PC-9 (cell line): ENCODE measurements around the gene SCAI. TPM values are rescaled to one million over a fixed set of nuclear protein-coding genes. Genes with fewer than 3 reads are reported as not detected.

Experiments used
- BruUV-seq: library from RNA; stranded (reverse); fragments of 400-500 nt; replicated peaks from 2 replicates; lab custom pipeline; 2021; lab: Mats Ljungman, UMichigan
- CTCF ChIA-PET: fragments of 300-600 bp; sonication (Branson Sonifier 250); formaldehyde crosslinking; loops from one replicate; lab custom pipeline; 2022; ENCODE audit warnings: antibody characterized with exemption; lab: Charles Lee
- POLR2A ChIA-PET: fragments of 300-600 bp; sonication (Branson Sonifier 250); formaldehyde crosslinking; loops from one replicate; lab custom pipeline; 2022; ENCODE audit warnings: antibody characterized with exemption; ENCODE audit not compliant: unreplicated experiment; lab: Charles Lee
- DNase-seq, 2 experiments: peaks; one replicate each; pipeline versions ENCODE4 v3.0.0 to v3.0.0-alpha.2; 2015 to 2022; ENCODE audit warnings: mixed read lengths in 1 of 2
- H2AFZ ChIP-seq: fragments of 200-600 bp; sonication (generic); 2 replicates; pipeline ENCODE4 v1.8.1; 2017; ENCODE audit warnings: antibody characterized with exemption
- H3F3A ChIP-seq: fragments of 200-600 bp; sonication (generic); 2 replicates; pipeline ENCODE4 v1.8.1; 2017; ENCODE audit warnings: antibody characterized with exemption, mild to moderate bottlenecking, low read depth; ENCODE audit not compliant: insufficient read depth
- H3K27ac ChIP-seq: fragments of 200-600 bp; sonication (generic); 2 replicates; pipeline ENCODE4 v1.6.1; 2016; ENCODE audit warnings: mixed run types
- H3K27me3 ChIP-seq: fragments of 200-600 bp; sonication (generic); 2 replicates; pipeline ENCODE4 v1.6.1; 2016; ENCODE audit warnings: low read depth, mixed run types; ENCODE audit not compliant: insufficient read depth
- H3K36me3 ChIP-seq: fragments of 200-600 bp; sonication (generic); 2 replicates; pipeline ENCODE4 v1.6.1; 2016; ENCODE audit warnings: low read depth, mixed run types
- H3K4me1 ChIP-seq: fragments of 200-600 bp; sonication (generic); replicated peaks from 2 replicates; pipeline ENCODE4 v1.6.1; 2016; ENCODE audit warnings: mixed run types; ENCODE audit not compliant: insufficient read depth
- H3K4me2 ChIP-seq: fragments of 200-600 bp; sonication (generic); 2 replicates; pipeline ENCODE4 v1.6.1; 2017; ENCODE audit warnings: mixed run types
- H3K4me3 ChIP-seq: fragments of 200-600 bp; sonication (generic); 2 replicates; pipeline ENCODE4 v1.6.1; 2016; ENCODE audit warnings: mixed run types
- H3K79me2 ChIP-seq: fragments of 200-600 bp; sonication (generic); 2 replicates; pipeline ENCODE4 v1.6.1; 2017; ENCODE audit warnings: low read depth, mixed run types
- H3K9me2 ChIP-seq: fragments of 200-600 bp; sonication (generic); 2 replicates; pipeline ENCODE4 v1.8.1; 2017; ENCODE audit warnings: mild to moderate bottlenecking; ENCODE audit not compliant: insufficient read depth
- H3K9me3 ChIP-seq: fragments of 200-600 bp; sonication (generic); 2 replicates; pipeline ENCODE4 v1.8.1; 2016; ENCODE audit warnings: low read depth; ENCODE audit not compliant: insufficient read depth
- H4K20me1 ChIP-seq: fragments of 200-600 bp; sonication (generic); 2 replicates; pipeline ENCODE4 v1.8.1; 2017; ENCODE audit not compliant: insufficient read depth
- CTCF ChIP-seq: fragments of 200-600 bp; sonication (generic); conservative IDR thresholded peaks from 2 replicates; pipeline ENCODE4 v1.6.1; 2017; ENCODE audit warnings: mixed run types, antibody characterized with exemption, mild to moderate bottlenecking, moderate library complexity
- EZH2 ChIP-seq: fragments of 200-600 bp; sonication (generic); IDR thresholded peaks from 2 replicates; pipeline ENCODE4 v1.8.0; 2017; ENCODE audit warnings: antibody characterized with exemption, low read depth
- intact Hi-C: fragments of 100-400 bp; cut with micrococcal nuclease; formaldehyde crosslinking; loops from one replicate; pipeline ENCODE4 v1.10.0; 2022; ENCODE audit not compliant: unreplicated experiment
- total RNA-seq: library from RNA; stranded (reverse); gene quantifications from 2 replicates; pipeline ENCODE4 v1.2.3, GENCODE V29; 2021

The SCAI gene
- total RNA-seq, 1 experiment from 2014 or later: 16.0 TPM

GRCh38 chr9:125133403-125134329, 9.7 kb downstream of the SCAI start:
- TF ChIP-seq CTCF: no peak
- no peak for TF ChIP-seq EZH2
- H3K79me2 ChIP-seq: no peaks in the 10 kb centered on the region
- DNase-seq: no peak
- H4K20me1 ChIP-seq: no peaks in the 10 kb centered on the region
- ChIA-PET CTCF (no interaction called here), POLR2A (no interaction called here)
- H3K4me3 ChIP-seq: no peak overlapping the region
- H2AFZ ChIP-seq: no peak overlapping the region
- no peak overlapping the region for H3K4me2 ChIP-seq
- no peak overlapping the region for H3K27ac ChIP-seq
- H3K4me1 ChIP-seq: no peaks in the 10 kb centered on the region
- BruUV-seq: no TSS peak
- no peaks in the 10 kb centered on the region for H3K36me3 ChIP-seq
- no peaks in the 10 kb centered on the region for H3K9me3 ChIP-seq
- intact Hi-C loops: no loop called here
- no peaks in the 10 kb centered on the region for H3K27me3 ChIP-seq
- H3K9me2 ChIP-seq: no peaks in the 10 kb centered on the region
- no peaks in the 10 kb centered on the region for H3F3A ChIP-seq

GRCh38 chr9:125131778-125132177, 11.6 kb downstream of the SCAI start:
- Histone ChIP-seq H3K36me3 (no peaks in the 10 kb centered on the region), H3K9me2 (no peaks in the 10 kb centered on the region), H3K4me2 (no peak overlapping the region), H3K4me3 (no peak overlapping the region), H3K27me3 (no peaks in the 10 kb centered on the region), H3K27ac (no peak overlapping the region), H3F3A (no peaks in the 10 kb centered on the region), H4K20me1 (no peaks in the 10 kb centered on the region), H3K79me2 (no peaks in the 10 kb centered on the region), H2AFZ (no peak overlapping the region), H3K4me1 (no peaks in the 10 kb centered on the region), H3K9me3 (no peaks in the 10 kb centered on the region)
- BruUV-seq: no TSS peak
- ChIA-PET CTCF (interaction anchor here (0.5 kb wide), 1 partner anchor 12 kb away, joined by 3 read pairs; no protein-coding TSS in a partner anchor), POLR2A (no interaction called here)
- DNase-seq: no peak
- intact Hi-C loops: no loop called here
- TF ChIP-seq CTCF: no peak
- TF ChIP-seq EZH2: no peak

- no peaks in the 10 kb centered on the region for H3K79me2 ChIP-seq
- no peak for TF ChIP-seq EZH2
- no peak for TF ChIP-seq CTCF
- no peak overlapping the region for H2AFZ ChIP-seq
- BruUV-seq: no TSS peak
- ChIA-PET CTCF (interaction anchor here (0.6 kb wide), 1 partner anchor 266 kb away, joined by 4 read pairs; no protein-coding TSS in a partner anchor), POLR2A (interaction anchor here (0.6 kb wide), 1 partner anchor 264 kb away, joined by 15 read pairs; no protein-coding TSS in a partner anchor)
- no peaks in the 10 kb centered on the region for H3F3A ChIP-seq
- no peaks in the 10 kb centered on the region for H3K27me3 ChIP-seq
- H3K4me2 ChIP-seq: no peak overlapping the region
- H3K9me2 ChIP-seq: no peaks in the 10 kb centered on the region
- H3K4me3 ChIP-seq: no peak overlapping the region
- H4K20me1 ChIP-seq: no peaks in the 10 kb centered on the region
- H3K9me3 ChIP-seq: no peaks in the 10 kb centered on the region
- DNase-seq: peak; percentile 15 to 39
- H3K4me1 ChIP-seq: no peaks in the 10 kb centered on the region
- intact Hi-C loops: no loop called here
- H3K27ac ChIP-seq: no peak overlapping the region
- H3K36me3 ChIP-seq: no peaks in the 10 kb centered on the region
Observed at GRCh38 chr9:125126019-125126746, 17.1 kb downstream of the SCAI start.
